GM21381 (cell line): ENCODE data around the gene ACE.
A peak's percentile ranks its signal among the peaks of the same experiment; 100 is the strongest.

Experiments
- ATAC-seq: cut with Tn5 transposase; IDR thresholded peaks from one replicate; pipeline ENCODE4 v1.9.1; 2021; ENCODE audit warnings: mild to moderate bottlenecking, moderate library complexity; ENCODE audit not compliant: unreplicated experiment

The ACE gene

DNA sequence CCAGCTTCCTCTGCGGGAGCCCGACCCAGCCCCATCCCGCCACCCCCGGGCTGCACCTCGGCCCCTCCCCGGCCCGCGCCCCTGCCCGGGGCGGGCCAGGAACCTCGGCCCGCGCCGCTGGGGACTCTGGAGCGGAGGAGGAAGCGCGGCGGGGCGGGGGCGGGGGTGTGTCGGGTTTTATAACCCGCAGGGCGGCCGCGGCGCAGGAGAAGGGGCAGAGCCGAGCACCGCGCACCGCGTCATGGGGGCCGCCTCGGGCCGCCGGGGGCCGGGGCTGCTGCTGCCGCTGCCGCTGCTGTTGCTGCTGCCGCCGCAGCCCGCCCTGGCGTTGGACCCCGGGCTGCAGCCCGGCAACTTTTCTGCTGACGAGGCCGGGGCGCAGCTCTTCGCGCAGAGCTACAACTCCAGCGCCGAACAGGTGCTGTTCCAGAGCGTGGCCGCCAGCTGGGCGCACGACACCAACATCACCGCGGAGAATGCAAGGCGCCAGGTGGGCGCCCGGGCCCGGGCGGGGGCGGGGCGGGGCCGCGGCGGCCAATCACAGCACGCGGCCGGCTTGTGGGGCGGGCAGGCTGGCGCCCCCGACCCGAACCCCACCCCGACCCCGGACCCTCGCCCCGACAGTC lies at the start of gene ACE:
TSS of gene ACE (plus strand) at position 208 of the 626 bp plus-strand sequence. CDS start at position 242, 34 bp downstream.
- peak; percentile 64 for ATAC-seq

DNA sequence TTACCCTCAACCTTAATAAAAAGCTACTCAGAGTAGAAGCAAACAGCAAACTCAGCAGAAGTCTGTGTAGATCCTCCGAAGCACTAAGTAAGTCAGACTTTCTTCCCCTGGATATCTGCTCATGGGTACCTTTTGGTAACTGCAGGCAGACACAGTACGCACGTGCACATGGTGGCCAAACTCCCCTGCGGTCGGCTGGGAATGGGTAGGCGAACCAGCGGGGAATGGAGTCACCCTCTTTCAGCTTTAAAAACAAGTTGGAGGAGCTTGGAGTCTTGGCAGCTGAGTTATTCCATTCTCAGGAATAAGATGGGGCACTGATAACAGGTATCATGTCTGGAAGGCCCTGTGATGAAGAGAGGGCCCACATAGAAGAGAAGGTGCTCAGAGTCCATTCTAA lies 47.1 kb upstream of the ACE start:
- no peak for ATAC-seq

DNA sequence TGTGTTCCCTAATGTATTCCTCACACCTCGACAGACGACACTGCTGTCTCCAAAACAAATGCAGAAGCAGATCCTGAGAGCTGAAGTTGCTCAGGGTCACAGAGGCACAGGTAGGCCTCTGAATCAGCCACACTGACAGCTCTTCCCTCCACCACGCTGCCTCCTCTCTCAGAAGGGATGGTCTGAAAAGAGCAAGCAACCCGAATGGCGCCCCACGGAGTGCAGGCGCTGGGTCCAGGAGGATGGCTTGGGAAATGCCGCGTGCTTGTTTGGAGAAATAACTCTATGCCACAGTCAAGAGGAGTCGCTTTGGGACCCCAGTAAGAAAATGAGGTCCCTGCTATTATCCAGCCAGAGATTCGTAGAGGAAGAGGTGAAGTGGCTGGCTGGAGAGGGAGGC lies 46.6 kb upstream of the ACE start:
- ATAC-seq = no peak

DNA sequence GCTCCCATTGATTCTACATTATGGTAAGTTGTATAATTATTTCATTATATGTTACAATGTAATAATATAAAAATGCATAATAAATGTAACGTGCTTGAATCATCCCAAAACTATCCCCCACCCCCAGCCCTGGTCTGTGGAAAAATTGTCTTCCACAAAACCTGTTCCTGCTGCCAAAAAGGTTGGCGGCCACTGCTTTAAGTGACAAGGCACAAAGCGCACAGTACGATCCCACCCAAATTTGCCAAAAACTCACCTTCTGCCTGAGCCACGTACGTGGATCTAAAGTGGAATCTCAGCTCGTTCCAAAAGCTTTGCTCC lies 45.3 kb upstream of the ACE start:
- ATAC-seq = no peak

DNA sequence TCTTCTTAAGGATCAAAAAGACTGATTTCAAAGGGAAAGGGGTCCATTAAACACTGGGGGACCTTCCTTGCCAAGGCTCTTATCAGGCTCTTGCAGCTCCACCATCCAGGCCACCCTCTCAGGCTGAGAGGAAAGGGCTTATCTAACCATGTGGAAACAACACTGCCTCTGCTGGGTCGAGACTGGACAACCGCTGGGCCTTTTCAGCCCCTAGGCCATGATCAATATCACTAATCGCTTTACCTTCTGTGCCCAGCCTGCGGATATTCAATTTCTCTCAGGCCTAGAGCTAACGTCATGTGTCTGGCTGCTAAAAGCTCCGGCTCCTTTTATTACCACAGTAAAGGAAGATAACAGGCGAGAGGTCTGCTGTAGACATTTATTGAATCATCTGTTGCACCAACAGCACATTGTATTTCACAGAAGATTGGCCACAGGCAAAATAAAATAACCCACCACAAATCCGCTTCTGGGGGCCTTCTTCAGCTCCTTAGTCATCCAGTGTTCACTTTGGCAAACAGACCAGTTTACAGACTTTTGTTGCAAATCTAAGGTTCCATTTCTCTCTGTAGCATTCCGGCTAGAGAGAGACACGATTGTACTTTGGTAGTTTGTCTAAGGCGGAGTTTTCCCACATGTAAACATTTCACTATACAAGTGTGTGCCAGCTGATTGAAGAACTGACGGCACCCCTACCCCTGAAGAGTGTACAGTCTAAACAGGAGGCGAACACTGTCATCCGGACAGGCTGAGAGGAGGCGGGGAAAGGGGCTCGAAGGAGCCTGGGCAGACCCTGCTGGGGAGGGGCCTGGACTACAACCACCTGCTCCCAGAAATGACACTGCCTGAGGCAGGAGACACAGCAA lies 44.7 kb upstream of the ACE start:
- no peak for ATAC-seq

DNA sequence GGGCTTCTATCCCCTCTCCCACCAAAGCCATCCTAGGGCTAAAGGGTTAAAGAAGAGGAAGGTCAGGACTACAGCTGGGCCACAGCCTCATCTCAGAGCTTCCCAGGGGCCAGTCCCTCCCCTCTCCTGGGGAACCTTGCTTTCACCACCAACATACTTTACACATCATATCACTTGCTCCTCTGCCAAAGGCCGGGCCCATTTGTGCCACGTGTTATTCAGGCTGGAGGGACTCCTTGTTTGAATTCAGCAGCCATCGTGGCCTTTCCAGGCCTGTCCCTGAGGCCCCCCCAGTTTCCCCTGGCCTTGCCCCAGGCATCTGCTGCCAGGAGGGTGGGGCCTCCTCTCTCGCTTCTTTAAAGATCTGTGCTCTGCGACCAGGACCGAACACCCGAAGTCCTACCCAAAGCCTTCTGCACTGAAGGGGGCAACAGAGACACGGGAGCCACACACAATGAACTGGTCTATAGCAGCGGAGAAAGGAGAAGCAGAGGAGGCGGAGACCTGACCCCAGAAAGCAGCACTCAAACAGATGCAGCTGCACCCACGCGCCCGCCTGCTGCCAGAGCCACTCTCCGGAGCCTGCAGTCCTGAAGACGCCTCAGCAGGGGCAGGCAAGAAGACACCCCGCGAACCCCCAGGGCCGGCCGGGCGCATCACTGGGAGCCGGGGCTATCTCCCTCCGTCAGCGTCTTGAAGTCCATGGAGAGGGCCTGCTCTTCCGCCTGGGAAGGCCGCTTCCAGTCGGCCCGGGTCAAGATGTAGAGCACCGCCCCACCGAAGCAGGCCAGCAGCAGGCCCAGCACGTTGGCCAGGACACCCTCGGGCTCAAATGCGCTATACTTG lies 42.9 kb upstream of the ACE start:
- ATAC-seq = no peak

DNA sequence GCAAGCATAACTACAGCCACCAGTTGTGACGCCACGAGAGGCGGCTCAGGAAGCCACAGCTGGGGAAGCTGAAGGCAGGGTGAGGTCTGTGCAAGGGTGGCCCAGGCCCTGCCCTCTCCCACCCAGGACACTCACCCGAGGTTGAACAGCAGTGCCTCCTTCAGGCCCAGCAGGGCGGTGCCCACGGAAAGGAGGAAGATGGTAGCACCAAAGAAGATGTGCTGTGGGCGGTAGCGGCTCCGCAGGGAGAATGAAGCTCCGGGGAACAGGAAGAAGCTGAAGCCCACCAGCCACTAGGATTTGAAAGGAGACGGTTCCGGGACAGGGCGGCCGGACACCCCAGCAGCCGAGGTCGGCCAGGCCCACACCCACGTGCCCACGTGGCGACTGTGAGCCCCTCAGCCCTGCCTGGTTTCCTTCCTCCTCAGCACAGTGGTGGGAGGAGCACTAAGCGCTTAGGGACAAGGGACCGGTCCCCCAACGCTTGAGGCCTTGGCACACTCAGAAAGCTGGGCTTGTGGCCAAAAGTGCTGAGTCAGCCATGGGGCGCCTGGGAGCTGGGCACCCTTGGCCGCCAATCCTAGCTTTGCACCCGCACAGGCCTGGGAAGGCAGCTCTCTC lies 41.8 kb upstream of the ACE start:
- no peak for ATAC-seq

DNA sequence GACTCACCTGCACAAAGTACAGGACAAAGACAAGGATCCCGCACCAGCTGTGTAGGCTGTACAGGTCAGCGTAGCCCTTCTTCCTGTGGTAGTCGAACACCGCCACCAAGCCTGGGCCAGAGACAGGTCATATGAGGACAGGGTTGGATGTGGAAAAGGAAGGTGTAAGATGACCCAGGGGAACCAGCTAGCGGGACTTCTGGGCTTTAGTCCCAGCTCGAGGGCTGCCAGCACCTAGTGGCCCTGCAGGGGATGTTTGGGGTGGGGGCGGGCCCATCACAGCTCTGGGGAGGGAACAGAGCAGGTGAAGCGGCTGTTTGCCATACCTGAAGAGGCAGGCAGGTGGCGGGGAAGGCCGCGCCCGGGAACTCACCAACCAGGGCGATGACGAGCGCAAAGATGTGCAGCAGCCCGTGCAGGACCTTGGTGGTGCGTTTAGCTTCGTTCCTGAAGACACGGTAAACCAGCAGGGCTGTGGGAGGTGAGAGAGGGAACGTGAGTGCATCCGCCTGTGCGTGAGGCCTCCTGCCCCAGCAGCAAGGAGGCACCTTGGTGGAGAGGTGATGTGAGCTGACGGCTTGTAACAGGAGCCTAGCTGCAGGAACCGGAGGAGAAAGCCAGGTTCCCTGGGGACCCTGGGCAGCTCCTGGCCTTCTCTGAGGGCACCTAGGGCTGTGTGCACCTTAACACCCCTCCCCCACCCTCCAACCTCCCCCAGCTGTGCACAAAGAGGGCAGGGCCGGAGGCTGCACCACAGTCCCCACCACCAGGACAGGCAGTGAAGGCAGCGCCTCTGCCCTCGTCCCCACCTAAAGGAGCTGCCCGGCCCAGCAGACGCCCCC lies 41.0 kb upstream of the ACE start:
- no peak for ATAC-seq

DNA sequence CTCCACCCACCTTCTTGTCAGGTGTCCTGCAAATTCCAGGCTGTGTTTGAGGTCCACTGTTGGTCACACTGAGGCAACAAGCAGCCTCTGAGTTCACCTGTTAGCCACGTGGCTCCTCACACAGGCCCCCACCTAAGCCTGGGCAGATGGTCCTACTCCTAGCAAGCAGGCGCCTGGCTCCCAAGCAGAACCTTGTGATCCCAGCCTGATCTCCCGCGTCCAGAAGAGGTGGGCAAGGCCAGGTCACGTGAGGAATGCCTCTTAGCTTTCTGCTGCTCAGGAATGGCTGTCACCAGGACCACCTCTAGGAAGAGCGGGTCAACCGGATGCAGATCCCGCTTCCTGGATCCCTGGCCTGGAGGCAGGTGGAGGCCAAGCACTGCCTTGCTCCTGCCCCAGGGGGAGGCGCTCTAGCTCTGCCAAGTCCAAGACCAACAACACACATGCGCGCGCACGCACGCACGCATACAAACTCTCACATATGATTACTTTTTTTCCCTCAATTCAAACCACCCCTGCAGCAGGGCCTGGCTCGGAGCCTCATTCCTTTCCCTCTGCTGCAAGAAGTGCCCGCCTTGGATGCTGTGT lies 40.2 kb upstream of the ACE start:
- no peak for ATAC-seq

DNA sequence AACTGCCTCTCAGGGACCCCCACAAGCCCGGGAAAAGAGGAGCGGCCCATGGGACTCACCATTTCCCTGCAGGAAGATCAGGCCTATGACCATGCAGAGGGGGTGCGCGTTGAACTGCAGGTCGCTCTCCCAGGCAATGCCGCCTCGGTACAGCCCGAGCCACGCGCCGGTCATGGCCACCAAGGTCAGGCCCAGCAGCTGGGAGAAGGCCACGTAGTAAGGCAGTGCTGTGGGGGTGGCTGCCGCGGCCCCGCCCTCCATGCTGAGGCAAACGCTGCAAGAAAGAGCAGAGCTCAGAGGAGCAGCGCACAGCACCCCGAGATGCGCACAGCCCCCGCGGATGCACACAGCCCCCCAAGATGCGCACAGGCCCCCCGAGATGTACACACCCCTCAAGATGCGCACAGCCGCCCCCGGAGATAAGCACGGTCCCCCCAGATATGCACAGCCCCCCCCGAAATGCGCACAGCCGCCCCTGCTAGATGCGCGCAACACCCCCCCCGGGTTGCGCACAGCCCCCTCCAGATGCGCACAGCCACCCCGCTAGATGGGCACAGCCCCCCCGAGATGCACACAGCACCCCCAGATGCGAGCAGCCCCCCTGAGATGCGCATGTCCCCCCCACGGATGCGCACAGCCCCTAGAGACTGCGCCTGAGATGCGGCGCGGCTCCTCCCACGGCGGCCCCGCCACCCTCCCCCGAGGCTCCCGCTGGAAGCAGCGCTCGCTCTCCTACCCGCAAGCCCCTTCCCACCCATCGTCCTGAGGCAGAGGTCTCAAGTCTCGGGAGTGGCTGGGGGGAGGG lies 39.4 kb upstream of the ACE start:
- ATAC-seq = no peak

DNA sequence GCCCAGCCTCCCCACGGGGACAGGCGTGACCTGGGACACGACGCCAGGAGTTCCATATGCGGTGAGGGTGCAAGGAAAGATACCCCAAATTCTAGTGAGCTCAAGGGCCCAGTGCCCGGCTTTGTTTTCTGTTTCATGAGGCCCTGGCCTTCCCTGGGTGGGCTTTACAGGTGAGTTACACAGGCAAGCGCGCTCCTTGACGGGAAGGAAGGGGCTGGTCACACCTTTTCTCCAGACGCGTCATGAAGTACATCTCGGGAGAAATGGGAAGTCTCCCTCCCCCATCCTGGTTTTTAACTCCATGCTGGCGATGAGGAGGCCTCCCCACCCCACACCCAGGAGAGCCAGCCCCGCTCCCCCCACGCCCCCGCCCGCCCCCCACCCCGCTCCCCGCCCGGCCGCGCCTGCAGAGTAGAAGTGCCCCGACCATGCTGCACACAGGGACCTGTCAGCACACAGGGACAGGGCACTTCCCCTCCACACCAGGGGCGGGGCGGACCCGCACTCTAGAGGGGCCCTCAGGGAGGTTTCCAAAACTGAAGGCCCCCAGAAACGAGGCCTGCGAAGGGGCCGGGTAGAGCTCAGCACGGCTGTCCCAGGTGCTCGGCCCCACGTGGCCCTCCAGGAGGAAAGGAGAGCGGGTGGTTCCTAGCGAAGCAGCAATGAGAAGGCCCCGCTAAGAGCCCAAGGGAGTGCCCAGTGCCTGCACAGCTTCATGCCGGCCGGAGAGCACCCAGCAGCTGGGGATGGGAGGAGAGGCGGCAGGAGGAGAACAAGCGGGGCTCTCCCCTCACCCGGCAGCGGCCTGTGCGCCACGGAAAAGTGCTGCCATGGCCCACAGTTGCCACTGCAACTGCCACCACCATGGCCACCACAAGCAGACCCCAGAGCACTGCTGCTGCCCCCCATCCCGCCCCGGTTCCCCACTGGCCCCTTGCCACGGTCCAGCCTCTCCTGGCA lies 38.5 kb upstream of the ACE start:
- no peak for ATAC-seq

DNA sequence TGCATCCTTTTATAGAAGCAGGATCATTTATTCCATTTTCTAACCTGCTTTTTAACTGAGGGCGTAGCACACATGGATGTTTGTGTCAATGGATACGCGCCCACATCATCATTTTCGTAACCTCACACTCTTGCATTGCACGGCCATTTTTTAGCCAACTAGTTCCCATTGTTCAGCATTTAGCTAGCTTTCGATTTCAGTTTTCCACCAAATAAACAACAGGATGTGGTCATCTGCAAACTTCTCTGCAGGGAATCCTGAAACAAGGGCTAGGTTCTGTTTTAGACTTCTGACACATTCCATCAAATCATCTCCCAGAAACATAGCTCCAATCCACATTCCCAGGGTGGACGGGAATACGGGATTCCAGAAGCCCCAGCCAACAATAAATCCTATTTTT lies 37.2 kb upstream of the ACE start:
- no peak for ATAC-seq

DNA sequence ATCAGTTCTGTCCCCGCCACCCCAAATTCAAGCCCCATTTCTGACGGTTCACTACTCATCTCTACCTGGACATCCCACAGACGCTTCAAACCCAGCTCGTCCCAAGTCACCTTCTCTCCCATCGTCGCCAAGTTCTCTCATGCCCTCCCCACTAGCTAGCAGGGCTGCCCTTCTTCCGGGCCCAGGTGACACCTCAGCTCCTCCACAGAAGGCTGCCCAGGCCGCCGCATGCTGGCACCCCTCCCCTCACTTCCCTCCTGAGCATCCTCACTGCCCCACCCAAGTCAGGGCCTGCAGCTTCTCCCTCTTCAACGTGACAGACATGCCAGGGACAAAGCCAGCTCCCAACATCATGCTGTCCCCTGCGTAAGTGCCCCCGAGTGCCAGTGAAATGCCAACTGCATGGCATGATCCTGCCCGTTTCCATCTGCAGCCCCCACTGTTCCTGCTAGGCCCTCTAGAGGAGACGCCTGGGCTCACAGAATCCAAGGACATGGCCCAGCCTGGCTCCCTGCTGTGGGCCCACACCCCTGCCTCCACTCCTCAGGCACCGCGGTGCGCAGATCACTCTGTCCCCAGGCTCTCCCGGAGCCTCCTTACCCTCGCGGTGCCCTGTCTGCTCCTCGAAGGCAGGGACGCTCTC lies 36.6 kb upstream of the ACE start:
- no peak for ATAC-seq

DNA sequence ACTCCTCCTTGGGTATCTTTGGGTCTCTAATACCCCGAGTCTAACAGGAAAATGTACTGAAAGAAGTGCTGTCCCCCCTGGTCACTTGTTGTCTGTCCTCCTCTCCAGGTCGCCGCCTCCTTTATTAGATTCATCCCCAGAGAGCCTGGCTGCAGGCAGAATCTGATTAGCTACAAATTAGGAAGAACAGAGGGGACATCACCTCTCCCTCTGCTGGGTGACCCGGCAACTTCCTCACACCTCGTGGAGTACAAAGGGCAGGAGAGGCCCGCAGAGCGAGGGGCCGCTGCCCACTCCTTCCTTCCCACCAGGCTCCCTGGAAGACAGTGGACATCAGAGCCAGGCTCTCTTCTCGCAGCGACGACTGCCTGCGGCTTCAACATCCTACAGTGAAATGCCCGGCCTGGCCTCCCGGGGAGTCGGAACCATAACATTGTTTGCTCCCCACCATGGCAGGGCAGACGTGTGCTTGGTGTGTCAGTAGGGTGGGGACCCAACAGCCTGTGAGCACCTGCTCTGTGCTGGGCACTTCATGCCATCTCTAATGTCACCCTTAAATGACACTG lies 36.0 kb upstream of the ACE start:
- ATAC-seq = no peak

DNA sequence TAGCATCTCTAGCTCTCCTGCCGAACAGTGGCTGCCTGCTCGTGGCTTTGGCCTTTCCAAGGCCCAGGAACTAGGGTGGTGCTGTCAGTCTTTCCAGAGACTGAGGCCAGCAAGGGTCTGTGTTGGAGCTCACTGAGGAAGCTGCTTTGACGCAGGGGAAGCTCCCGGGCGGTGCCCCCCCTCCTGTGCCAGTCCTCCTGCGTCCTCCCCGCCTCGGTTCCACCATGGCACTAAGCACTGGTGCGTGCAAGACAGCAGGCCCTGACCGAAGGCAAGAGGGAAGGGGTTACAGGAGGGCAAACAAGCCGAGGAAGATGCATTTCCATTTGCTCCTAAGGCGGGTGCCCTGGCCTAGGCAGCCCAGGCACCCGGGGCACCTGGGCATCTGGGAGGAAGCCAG lies 35.2 kb upstream of the ACE start:
- ATAC-seq = no peak

DNA sequence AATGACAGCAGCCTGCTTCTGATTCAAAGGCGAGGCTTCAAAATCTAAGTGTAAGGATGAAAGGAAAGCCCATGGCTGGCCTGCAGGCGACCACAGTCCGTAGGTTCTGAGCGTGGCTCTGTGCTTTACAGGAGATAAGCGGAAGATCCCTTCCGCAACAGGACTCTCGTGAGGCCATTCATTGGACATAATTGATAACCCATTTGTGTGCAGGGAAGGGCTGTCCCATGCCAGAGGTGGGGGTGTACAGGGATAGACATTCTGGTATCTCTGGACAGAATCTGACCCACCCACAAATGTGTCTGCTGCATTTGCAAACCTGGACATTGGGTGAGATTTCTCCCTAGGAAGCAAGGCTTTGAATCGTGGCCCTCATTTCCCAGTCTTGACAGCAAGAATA lies 34.8 kb upstream of the ACE start:
- no peak for ATAC-seq

DNA sequence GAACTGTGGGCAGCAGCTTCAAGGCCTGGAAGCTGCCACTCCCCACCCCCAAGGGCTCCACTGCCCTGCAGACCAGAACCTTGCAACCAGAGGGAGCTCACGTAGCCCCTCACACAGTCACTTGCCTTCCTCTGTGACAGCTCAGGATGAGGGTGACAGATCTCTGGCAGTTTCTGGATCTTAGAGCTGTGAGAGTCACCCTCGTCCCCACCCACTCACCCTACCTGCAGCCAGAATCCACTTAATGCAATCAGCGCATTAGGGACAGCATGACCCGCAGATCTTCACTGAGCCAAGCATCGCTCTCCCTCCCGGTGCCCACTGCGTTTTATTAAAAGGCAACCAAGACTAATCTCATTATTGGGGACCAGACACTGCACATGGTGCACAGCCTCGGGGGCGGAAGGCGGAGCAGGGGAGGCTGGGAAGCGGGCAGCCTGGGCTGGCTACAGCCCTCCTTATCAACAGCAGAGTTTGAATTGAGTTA lies 34.3 kb upstream of the ACE start:
- ATAC-seq = no peak
